ENCODE data around the gene NRIP2. TPM values are rescaled to one million over a fixed set of nuclear protein-coding genes. Genes with fewer than 3 reads are reported as not detected.
A peak's percentile ranks its signal among the peaks of the same experiment; 100 is the strongest.

The NRIP2 gene
- total and polyA plus RNA-seq, 2 experiments from 2014 or later: 0.66 TPM; not detected in 1

- Histone ChIP-seq H3K27ac (ENCODE audit: low read depth) (peak overlapping the region; percentile 92), H3K4me1 (ENCODE audit: insufficient read depth) (peaks cover 25% of the 10 kb centered on the region), H3K36me3 (ENCODE audit: insufficient read depth) (peaks cover 17% of the 10 kb centered on the region), H2AFZ (no peak overlapping the region), H3K4me2 (peak overlapping the region; percentile 97), H3K27me3 (ENCODE audit: insufficient read depth) (no peaks in the 10 kb centered on the region), H3K4me3 (peak overlapping the region; percentile 100), H3F3A (replicated peaks; ENCODE audit: low read depth) (peaks cover 38% of the 10 kb centered on the region), H3K79me2 (replicated peaks; ENCODE audit: insufficient read depth) (peaks cover 95% of the 10 kb centered on the region), H4K20me1 (replicated peaks; ENCODE audit: insufficient read depth) (peaks cover 22% of the 10 kb centered on the region), H3K9me2 (ENCODE audit: insufficient read depth) (no peaks in the 10 kb centered on the region)
- Mint-ChIP-seq H3K27ac (peak overlapping the region; percentile 78), H3K27me3 (ENCODE audit: insufficient read depth, low read depth, poor library complexity) (peaks cover 8% of the 10 kb centered on the region), H3K9me3 (no peaks in the 10 kb centered on the region), H3K4me3 (peak overlapping the region; percentile 93), H3K4me1 (peaks cover 25% of the 10 kb centered on the region), H3K36me3 (ENCODE audit: low read depth) (peaks cover 44% of the 10 kb centered on the region)
- ATAC-seq: peak; percentile 6; the same call in 2 of the 3 replicates
- no peak for DNase-seq (ENCODE audit: low spot score)
- no peak for TF ChIP-seq ZNF114 (CRISPR knock-in tag; IDR thresholded peaks at IDR 0.05)
- peak; percentile 16; the same call in 1 of the 2 replicates for TF ChIP-seq POLR2AphosphoS5 (IDR thresholded peaks at IDR 0.05; ENCODE audit: low read depth)
- no peak for TF ChIP-seq EZH2 (IDR thresholded peaks at IDR 0.05; ENCODE audit: low read depth, unreplicated experiment)
- TF ChIP-seq, protein P1, sequence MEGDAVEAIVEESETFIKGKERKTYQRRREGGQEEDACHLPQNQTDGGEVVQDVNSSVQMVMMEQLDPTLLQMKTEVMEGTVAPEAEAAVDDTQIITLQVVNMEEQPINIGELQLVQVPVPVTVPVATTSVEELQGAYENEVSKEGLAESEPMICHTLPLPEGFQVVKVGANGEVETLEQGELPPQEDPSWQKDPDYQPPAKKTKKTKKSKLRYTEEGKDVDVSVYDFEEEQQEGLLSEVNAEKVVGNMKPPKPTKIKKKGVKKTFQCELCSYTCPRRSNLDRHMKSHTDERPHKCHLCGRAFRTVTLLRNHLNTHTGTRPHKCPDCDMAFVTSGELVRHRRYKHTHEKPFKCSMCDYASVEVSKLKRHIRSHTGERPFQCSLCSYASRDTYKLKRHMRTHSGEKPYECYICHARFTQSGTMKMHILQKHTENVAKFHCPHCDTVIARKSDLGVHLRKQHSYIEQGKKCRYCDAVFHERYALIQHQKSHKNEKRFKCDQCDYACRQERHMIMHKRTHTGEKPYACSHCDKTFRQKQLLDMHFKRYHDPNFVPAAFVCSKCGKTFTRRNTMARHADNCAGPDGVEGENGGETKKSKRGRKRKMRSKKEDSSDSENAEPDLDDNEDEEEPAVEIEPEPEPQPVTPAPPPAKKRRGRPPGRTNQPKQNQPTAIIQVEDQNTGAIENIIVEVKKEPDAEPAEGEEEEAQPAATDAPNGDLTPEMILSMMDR (conservative IDR thresholded peaks at IDR 0.05; ENCODE audit: low read depth in 2 of 2): 0 out of 4 replicates have a peak, but pooled peaks have one; percentile 9 to 11
- TF ChIP-seq CREB1 (CRISPR knock-in tag; IDR thresholded peaks at IDR 0.05; ENCODE audit: low read depth): no peak
- TF ChIP-seq STAT1 (IDR thresholded peaks at IDR 0.05; ENCODE audit: unreplicated experiment): no peak
- TF ChIP-seq NANOG (IDR thresholded peaks at IDR 0.05; ENCODE audit: borderline replicate concordance): no peak
- TF ChIP-seq REST (IDR thresholded peaks at IDR 0.05; ENCODE audit: unreplicated experiment): no peak
- no peak for TF ChIP-seq ZNF331 (CRISPR knock-in tag; IDR thresholded peaks at IDR 0.05; ENCODE audit: low read depth)
- TF ChIP-seq JUNB (IDR thresholded peaks at IDR 0.05; ENCODE audit: unreplicated experiment): no peak
- no peak for TF ChIP-seq ZNF462 (CRISPR knock-in tag; IDR thresholded peaks at IDR 0.05)
- no peak for TF ChIP-seq EZH2phosphoT487 (IDR thresholded peaks at IDR 0.05; ENCODE audit: unreplicated experiment)
- TF ChIP-seq, protein P2, sequence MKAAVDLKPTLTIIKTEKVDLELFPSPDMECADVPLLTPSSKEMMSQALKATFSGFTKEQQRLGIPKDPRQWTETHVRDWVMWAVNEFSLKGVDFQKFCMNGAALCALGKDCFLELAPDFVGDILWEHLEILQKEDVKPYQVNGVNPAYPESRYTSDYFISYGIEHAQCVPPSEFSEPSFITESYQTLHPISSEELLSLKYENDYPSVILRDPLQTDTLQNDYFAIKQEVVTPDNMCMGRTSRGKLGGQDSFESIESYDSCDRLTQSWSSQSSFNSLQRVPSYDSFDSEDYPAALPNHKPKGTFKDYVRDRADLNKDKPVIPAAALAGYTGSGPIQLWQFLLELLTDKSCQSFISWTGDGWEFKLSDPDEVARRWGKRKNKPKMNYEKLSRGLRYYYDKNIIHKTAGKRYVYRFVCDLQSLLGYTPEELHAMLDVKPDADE (IDR thresholded peaks at IDR 0.05): no peak
Observed at GRCh38 chr12:2877953-2878732, 43.3 kb upstream of the NRIP2 start.

All from GM23338 (cell line).